ENCODE results near the gene TACO1.

DNA sequence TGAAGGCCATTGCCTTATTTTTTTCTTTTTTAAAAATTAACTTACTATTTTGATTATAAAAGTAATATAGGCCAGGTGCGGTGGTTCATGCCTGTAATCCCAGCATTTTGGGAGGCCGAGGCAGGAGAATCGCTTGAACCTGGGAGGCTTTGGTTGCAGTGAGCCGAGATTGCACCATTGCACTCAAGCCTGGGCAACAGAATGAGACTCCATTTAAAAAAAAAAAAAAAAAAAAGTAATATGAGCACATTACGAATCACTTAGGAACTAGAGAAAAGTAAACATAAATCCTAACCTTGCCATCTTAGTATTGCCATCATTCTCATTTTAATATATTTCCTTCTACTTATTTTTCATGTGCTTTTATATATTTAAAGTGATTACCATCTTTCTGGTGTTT lies 12.9 kb upstream of the TACO1 start:
- TF ChIP-seq, protein P1, sequence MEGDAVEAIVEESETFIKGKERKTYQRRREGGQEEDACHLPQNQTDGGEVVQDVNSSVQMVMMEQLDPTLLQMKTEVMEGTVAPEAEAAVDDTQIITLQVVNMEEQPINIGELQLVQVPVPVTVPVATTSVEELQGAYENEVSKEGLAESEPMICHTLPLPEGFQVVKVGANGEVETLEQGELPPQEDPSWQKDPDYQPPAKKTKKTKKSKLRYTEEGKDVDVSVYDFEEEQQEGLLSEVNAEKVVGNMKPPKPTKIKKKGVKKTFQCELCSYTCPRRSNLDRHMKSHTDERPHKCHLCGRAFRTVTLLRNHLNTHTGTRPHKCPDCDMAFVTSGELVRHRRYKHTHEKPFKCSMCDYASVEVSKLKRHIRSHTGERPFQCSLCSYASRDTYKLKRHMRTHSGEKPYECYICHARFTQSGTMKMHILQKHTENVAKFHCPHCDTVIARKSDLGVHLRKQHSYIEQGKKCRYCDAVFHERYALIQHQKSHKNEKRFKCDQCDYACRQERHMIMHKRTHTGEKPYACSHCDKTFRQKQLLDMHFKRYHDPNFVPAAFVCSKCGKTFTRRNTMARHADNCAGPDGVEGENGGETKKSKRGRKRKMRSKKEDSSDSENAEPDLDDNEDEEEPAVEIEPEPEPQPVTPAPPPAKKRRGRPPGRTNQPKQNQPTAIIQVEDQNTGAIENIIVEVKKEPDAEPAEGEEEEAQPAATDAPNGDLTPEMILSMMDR (IDR thresholded peaks at IDR 0.05; ENCODE audit: extremely low read depth in 1 of 2, insufficient read depth in 1 of 2, low read depth in 1 of 2, low read length in 2 of 2), result no peak
- TF ChIP-seq JUN (IDR thresholded peaks at IDR 0.05; ENCODE audit: borderline replicate concordance, insufficient read depth, insufficient read length, low read depth) (no peak), EZH2 (IDR thresholded peaks at IDR 0.05; ENCODE audit: borderline replicate concordance, low read depth, low read length, severe bottlenecking) (no peak), POLR2A (IDR thresholded peaks at IDR 0.05; ENCODE audit: low read depth, low read length) (no peak), POLR2AphosphoS5 (IDR thresholded peaks at IDR 0.05; ENCODE audit: insufficient read depth, low read depth, low read length) (no peak), GATA2 (IDR thresholded peaks at IDR 0.05; ENCODE audit: insufficient read depth, insufficient read length, low read depth, low read length) (no peak), FOS (IDR thresholded peaks at IDR 0.05; ENCODE audit: borderline replicate concordance, insufficient read depth, low read length) (no peak)
- TF ChIP-seq, protein P2, sequence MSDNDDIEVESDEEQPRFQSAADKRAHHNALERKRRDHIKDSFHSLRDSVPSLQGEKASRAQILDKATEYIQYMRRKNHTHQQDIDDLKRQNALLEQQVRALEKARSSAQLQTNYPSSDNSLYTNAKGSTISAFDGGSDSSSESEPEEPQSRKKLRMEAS (IDR thresholded peaks at IDR 0.05; ENCODE audit: insufficient read depth, insufficient read length), result no peak
